Stimulated activated CD4-positive, alpha-beta T cell treated with anti-CD3 and anti-CD28 coated beads, Interleukin-4, amount 100 ng/mL, for 1 hour (primary cell): Measurements from ENCODE around the gene TSPAN5.

ENCODE experiments used
- DNase-seq: peaks from one replicate; pipeline ENCODE4 v3.0.0-alpha.2; 2020

TSPAN5 gene

GRCh38 chr4:98642991-98643426 lies 15.4 kb downstream of the TSPAN5 start:
- DNase-seq = no peak

GRCh38 chr4:98641906-98642668 lies 16.3 kb downstream of the TSPAN5 start:
- no peak for DNase-seq

DNA sequence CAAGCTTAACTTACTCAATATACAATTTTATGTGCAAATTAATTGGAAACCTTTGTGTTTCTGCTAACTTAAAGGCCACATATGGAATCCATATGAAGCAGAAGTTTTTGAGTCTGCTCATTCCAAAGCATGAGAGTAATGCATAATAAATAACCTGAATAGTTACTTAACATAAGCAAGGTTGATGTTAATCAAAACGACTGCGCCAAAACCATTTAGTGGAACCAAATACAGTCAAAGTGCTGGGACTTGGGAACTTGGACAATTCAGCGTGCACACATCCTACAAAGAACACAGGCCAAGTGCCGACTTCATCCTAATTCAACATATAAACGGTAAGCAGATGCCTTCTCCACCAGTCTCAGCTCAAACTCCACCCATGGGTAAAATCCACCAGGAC lies 17.0 kb downstream of the TSPAN5 start:
- DNase-seq = no peak

DNA sequence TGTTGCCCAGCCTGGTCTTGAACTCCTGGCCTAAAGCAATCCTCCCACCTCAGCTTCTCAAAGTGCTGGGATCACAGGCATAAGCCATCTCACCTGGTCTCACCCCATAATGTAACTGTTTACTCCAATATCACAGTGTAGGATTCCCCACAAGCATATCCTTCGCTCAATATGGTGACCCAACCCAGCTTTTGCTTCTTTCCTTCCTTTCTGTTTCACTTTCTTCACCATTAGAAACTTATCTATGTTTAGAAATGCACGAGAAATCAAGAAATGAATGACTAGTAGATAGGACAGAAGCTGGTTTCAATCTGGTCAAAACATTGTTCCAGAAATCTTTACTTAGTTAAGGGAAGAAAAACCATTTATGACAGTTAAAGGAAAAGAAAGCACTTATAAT lies 18.9 kb downstream of the TSPAN5 start:
- no peak for DNase-seq

- no peak for DNase-seq
These were observed 19.3 kb downstream of the TSPAN5 start for GRCh38 chr4:98639108-98639507.

DNA sequence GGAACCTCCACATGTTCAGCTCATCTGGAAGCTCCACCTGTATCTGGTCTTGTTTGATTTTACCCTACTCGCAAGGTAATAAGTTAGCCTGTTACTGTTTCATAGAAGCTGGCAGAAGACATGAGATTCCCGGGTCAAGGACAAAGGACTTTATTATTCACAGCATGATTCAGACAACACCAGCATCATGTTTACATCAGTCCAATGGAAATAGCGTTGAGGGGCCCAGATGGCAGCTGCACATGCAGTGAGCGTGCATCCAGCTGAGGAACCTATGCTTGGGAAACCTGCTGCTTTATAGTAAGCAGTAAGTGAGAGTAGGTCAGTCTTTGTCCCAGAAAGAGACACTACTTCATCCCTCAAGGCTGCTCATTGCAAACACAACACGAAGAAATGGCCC lies 19.8 kb downstream of the TSPAN5 start:
- no peak for DNase-seq

- no peak for DNase-seq
These were observed 24.4 kb downstream of the TSPAN5 start for GRCh38 chr4:98634061-98634460.

- DNase-seq = no peak
These were observed 25.3 kb downstream of the TSPAN5 start for GRCh38 chr4:98633159-98633558.

DNA sequence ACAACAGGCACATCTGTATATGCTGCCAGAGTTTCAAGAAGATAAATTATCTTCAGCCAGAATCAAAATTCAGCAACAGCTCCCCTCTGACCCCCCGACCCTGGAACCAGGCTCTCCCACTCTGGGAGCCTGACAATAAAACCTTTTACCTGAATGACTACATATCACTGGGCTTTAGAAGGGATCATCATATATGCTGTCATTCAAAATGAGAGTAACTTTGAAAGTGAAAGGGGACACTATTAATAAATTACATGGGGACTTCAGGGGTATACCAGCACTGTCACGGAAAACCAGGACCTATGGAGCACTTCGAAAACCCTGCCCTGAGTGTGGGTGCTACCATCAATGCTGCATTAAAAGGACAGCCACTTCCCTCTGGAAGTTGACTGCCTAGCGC lies 26.2 kb downstream of the TSPAN5 start:
- no peak for DNase-seq

GRCh38 chr4:98631506-98631905 lies 26.9 kb downstream of the TSPAN5 start:
- no peak for DNase-seq

DNA sequence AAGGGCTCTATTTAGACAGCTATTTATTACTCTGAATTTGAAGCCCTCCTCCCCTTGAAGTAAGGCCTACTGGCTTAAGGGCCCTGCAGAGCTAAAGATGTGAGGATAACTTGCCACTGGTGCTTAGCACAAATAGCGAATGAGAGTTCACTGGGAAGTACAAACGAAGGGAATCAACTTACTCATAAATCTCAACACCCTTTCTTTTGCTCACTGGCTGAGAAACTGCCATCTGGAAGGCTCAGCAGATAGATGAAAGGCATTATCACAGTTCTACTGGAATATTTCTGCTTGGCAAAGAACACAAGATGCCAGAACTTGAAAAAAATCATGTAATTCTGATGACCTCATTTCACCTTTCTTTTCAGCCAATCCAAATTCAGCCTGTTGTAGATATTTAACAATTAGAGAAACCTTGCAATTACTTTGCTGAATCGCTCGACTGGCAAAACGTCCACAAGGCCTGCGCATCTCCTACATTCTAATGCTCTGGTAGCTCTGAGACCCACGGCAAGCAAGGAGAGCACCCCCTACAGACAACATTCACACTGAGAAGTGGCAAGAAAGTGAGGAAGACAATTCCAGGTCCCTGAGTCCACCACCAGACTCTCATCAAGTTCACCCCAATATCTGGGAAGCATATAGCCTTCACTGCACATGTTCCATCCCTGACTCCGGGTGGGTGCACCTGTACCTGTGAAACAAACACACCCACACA lies 27.5 kb downstream of the TSPAN5 start:
- DNase-seq = no peak

- DNase-seq = no peak
These were observed 30.7 kb downstream of the TSPAN5 start for GRCh38 chr4:98627531-98628257.

GRCh38 chr4:98626350-98626749 lies 32.1 kb downstream of the TSPAN5 start:
- DNase-seq = no peak

GRCh38 chr4:98625920-98626319 lies 32.5 kb downstream of the TSPAN5 start:
- no peak for DNase-seq

DNA sequence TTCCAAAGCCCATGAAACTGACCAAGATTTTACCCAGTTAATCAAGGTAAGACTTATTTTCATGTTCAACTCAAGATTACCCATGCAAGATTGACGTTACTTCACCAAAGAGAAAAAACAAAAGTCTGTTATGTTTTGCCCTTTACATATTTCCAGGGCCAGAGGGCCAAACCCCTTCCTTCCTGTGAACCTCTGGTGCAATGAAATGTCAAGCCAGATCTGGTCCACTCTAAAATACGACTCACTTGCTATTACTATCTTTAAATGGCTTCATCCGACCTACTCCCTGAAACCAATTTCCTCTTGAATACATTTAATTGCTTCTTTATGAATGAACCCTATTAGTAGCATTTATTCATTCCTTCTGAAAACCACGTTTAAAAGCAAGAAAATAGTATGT lies 33.0 kb downstream of the TSPAN5 start:
- no peak for DNase-seq

DNA sequence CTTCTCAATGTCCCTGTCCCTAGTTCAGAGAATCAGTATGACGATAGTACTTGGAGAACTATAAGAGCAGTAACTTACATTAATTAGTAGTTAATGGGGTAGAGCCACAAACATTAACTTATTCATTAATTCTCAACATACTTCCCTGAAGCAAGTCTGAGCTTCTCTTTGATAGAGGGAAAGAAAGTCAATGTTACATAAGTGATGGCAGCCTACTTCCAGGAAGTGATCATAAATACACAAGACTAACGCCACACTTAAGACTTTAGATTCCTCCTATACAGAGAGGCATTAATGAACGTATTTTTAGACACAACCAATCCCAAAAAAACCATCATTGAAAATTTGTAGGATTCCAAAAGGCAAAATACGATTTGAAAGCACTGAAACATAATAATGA lies 33.8 kb downstream of the TSPAN5 start:
- no peak for DNase-seq

DNA sequence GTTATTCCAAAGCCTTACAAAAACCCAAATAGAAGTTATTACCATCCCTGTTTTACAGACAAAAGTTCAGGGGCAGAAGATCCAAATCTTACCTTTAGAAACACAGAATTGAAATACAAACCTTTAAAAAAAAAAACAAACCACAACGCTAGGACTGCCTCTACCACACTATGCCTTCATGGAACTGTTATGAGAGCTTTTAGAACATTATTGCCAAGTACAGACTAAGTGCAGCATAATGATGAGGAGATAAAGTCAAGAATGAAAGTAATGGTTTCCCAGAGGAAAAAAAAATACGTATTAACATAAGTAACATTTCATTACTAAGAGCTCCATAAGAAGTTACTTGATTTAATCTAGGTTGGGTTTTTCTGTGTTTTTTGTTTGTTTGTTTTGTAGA lies 34.3 kb downstream of the TSPAN5 start:
- no peak for DNase-seq

DNA sequence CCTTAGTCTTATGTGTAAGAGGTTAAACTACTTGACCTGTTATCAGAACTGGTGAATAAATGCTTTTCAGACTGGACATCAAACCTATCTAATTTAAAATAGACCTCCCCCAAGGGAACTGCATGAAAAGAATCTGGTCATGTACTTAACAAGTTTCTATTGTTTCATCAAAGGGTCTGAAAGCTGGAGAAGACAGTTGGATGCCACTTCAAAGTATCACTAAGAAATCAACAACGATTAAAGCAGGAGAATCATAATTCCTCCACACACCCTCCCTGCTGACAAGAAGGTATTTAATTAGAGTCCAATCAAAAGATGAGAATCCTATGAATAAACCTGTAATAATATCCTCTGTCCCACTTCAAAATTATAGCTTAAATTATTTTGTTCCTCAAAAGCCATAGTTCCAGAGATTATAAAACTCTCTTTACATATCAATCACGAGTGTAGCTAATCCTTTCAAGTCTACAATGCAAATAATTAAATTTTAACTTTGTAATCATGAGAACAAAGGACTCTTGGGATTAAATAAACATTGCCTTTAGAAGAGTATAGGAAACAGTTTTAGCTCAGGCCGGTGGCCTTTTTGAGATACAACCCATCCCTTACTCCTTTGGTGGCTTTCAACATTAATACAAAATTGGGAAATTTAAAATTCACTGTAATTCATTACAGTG lies 35.1 kb downstream of the TSPAN5 start:
- no peak for DNase-seq

GRCh38 chr4:98620087-98620784 lies 38.2 kb downstream of the TSPAN5 start:
- no peak for DNase-seq

DNA sequence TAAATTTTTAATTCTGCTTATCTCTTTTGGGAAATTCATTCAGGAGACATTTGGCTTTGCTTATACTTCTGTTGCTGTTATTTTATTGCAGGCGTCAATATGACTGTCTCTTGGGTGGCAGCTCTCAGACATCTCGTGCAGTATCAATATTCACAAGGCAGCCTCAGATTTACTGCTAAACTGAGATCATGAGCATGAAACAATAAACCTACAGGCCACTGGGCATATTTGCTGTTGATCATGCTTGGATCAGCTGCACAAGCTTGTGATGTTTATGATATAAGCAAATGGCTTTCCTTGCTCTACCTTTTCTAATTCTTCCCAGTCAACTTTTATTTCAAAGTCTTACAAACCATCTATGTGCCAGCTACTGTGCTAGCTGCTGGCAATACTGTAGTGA lies 39.2 kb downstream of the TSPAN5 start:
- no peak for DNase-seq

DNA sequence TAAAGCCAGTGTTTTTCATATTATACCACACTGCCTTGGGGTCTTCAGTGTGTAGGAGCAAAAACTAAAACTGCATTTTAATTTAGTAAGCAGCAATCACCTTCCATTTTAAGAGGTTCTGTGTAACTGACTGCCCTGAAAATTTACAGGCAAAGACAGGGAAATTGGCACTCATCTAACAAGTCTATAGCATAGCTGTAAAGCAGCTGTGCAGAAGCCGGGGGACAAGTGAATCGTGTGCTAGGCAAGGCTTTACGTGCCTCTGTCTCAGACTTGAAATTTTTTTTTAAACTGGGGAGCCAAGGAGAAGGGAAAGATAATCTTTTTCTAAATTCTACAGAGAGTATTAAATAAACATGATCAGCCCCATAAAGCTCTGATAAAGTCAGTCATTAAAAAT lies 39.7 kb downstream of the TSPAN5 start:
- no peak for DNase-seq

DNA sequence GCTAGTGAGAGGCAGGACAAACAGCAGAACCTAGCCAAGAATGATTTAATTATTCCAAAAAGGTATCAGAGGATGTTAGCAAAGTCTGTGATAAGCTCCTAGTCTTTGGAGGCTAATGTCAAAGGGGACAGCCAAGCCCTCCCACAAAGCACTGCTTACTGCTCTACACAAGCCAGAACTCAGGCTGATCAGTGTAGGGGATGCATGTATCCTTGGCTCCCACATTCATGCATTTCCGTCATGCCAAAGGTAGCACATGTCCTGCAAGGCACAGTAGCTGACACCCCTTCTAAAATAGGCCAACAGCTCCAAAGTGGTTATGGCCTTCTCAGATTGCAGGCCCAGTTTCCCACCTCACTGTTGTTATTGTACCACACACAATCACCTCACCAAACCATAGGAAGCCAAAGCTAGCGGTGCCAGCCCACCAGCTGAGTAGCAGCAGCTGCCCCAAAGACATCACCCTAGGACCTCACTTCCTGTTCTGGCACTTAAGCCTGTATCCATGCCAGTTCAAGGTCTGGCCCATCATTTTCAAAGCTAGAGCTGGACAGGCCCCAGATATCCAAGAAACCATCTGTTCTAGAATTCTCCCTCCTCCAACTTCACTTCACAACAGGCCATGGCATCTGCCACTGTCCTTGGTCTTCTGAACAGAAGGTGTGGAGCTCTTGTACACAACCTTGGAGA lies 40.9 kb downstream of the TSPAN5 start:
- no peak for DNase-seq
